OCI-LY3 (cell line): ENCODE results near the gene DTYMK.

Experiments
- EZH2phosphoT487 ChIP-seq: fragments of 200-600 bp; shearing (Covaris generic); IDR thresholded peaks from 2 replicates; pipeline ENCODE4 v1.6.1; 2018; ENCODE audit warnings: antibody characterized with exemption, mixed run types, low read depth
- TF ChIP-seq, protein P1 (sequence below): fragments of 200-600, 300-600 bp; sonication (generic); IDR thresholded peaks from 2 replicates; pipeline ENCODE4 v1.5.1; 2014; ENCODE audit warnings: antibody characterized with exemption, low read length, low read depth

DNA sequence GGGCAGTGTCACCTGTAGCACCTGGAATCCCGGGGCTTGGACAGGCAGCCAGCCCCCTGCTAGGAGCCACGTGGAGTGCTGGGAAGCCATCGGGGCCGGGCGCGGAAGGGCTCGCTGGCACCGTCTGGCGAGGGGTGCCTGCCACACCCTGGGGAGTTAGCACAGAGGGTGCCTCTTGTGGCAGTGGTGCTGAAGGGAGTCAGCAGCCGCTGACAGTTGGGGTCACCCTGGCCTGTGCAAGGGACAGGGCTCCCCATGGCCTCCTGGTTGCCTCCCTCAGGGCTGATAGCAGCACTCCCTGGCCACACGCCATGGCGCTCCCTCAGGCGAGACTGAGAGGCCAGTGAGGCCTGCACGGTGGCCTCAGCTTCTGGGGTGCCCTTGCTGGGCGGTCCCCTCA lies 33.9 kb upstream of the DTYMK start:
- TF ChIP-seq, protein P1, sequence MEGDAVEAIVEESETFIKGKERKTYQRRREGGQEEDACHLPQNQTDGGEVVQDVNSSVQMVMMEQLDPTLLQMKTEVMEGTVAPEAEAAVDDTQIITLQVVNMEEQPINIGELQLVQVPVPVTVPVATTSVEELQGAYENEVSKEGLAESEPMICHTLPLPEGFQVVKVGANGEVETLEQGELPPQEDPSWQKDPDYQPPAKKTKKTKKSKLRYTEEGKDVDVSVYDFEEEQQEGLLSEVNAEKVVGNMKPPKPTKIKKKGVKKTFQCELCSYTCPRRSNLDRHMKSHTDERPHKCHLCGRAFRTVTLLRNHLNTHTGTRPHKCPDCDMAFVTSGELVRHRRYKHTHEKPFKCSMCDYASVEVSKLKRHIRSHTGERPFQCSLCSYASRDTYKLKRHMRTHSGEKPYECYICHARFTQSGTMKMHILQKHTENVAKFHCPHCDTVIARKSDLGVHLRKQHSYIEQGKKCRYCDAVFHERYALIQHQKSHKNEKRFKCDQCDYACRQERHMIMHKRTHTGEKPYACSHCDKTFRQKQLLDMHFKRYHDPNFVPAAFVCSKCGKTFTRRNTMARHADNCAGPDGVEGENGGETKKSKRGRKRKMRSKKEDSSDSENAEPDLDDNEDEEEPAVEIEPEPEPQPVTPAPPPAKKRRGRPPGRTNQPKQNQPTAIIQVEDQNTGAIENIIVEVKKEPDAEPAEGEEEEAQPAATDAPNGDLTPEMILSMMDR: no peak
- TF ChIP-seq EZH2phosphoT487: no peak
